ENCODE data around the gene MAN2C1.
"Not testable (repeated sequence)": the region's sequence is repeated elsewhere in the genome, so short reads cannot be mapped to it uniquely, and the experiment has no call there.

DNA sequence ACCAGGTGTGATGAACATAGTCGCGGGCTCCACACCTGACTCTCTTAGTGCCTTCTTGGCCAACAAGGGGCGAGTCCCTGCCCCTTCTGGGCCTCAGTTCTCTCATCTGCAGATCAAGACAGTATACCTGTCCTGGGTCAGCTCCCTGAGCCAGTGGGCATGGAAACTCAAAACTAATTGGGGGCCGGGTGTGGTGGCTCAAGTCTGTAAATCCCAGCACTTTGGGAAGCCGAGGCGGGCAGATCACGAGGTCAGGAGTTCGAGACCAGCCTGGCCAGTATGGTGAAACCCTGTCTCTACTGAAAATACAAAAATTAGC lies 19.1 kb downstream of the MAN2C1 start:
- TF ChIP-seq, protein P1, sequence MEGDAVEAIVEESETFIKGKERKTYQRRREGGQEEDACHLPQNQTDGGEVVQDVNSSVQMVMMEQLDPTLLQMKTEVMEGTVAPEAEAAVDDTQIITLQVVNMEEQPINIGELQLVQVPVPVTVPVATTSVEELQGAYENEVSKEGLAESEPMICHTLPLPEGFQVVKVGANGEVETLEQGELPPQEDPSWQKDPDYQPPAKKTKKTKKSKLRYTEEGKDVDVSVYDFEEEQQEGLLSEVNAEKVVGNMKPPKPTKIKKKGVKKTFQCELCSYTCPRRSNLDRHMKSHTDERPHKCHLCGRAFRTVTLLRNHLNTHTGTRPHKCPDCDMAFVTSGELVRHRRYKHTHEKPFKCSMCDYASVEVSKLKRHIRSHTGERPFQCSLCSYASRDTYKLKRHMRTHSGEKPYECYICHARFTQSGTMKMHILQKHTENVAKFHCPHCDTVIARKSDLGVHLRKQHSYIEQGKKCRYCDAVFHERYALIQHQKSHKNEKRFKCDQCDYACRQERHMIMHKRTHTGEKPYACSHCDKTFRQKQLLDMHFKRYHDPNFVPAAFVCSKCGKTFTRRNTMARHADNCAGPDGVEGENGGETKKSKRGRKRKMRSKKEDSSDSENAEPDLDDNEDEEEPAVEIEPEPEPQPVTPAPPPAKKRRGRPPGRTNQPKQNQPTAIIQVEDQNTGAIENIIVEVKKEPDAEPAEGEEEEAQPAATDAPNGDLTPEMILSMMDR (IDR thresholded peaks at IDR 0.05; ENCODE audit: low read depth, low read length), result not testable (repeated sequence)
- not testable (repeated sequence) for TF ChIP-seq EZH2phosphoT487 (IDR thresholded peaks at IDR 0.05; ENCODE audit: low read depth)
